ENCODE results near the gene RASA2.

DNA sequence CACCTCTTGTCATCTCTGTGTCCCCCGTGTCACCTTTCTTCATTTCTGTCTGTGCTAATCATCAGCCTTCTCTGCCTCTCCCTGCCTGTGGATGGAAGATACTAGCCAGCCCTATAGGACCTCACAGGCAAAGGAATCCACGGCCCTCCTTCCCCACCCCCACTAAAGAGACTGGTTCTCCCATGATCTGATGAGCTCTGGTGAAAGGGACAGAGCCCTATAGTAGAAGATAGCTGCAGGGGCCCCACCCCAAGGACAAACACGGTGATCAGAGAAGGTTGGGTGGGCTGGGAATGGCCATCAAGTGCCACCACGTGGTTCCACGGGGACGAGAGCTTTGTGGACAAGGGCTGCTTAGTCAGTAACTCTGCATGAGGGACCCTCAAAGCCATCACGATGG, 27.8 kb upstream of the RASA2 start:
- TF ChIP-seq EP300 (conservative IDR thresholded peaks at IDR 0.05; ENCODE audit: poor library complexity, severe bottlenecking) (no peak), CTCF (IDR thresholded peaks at IDR 0.05; ENCODE audit: poor library complexity, severe bottlenecking) (no peak), TAF1 (IDR thresholded peaks at IDR 0.05; ENCODE audit: low read depth) (no peak)
